CD4-positive, alpha-beta T cell treated with Interleukin-17A for 1 hour (primary cell): Measurements from ENCODE around the gene MMEL1.

Experiments
- DNase-seq: peaks from one replicate; pipeline ENCODE4 v3.0.0-alpha.2; 2020

MMEL1 gene

GRCh38 chr1:2541619-2542245 lies 91.1 kb downstream of the MMEL1 start:
- no peak for DNase-seq

DNA sequence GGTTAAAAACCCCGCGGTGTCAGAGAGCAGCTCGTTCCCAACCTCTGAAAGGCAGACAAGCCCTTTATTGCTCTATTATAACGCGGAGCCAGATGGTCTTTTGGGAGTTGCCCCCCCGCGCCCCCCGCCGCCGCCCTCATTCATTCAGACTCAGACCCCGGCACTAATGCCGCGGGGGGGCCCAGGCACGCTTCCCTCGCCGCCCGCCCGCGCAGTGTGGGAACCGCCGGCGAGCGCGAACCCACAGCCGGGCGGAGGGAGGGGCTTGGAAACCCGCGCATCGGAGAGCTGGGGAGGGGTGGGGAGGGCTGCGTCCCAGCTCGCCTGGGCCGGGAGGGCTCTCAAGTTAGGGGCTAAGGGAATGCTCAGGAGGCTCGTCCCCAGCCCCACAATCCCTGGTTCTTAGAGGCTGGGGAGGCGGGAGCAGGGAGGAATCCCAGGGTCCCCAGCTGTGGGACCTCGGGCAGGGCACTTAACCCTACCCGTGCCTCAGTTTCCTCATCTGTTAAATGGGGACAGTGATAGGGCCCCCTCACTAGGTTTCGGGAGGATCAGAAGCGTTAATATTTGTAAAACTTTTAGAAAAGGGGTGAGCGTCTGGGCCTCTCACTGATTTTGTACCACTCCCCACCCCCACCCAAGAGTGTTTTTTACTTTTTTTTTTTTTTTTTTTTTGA lies 91.9 kb downstream of the MMEL1 start:
- DNase-seq: no peak
